WTC11 (cell line): ENCODE data around the gene ERGIC2. TPM values are rescaled to one million over a fixed set of nuclear protein-coding genes. Genes with fewer than 3 reads are reported as not detected.

Experiments used
- ATAC-seq: fragments of 200-7000 bp; cut with Tn5 transposase; 2 replicates; pipeline ENCODE4 v1.10.0; 2021; ENCODE audit warnings: mild to moderate bottlenecking, moderate library complexity
- CTCF ChIA-PET: fragments of 300-600 bp; sonication (Branson Sonifier 250); formaldehyde crosslinking; loops from one replicate; lab custom pipeline; 2021; ENCODE audit warnings: antibody characterized with exemption; lab: Charles Lee
- POLR2A ChIA-PET: fragments of 350-600 bp; sonication (Branson Sonifier 250); formaldehyde crosslinking; loops from one replicate; lab custom pipeline; 2021; ENCODE audit warnings: antibody characterized with exemption; lab: Charles Lee
- DNase-seq: peaks from one replicate; pipeline ENCODE4 v3.0.0; 2021; ENCODE audit warnings: low spot score
- H3K27ac Mint-ChIP-seq: 2 replicates; pipeline ENCODE4 v1.8.0; 2021; ENCODE audit warnings: mixed read lengths
- H3K27me3 Mint-ChIP-seq: 2 replicates; pipeline ENCODE4 v1.8.0; 2021; ENCODE audit warnings: low read depth, mild to moderate bottlenecking, moderate library complexity, mixed read lengths
- H3K36me3 Mint-ChIP-seq: 2 replicates; pipeline ENCODE4 v1.8.0; 2021; ENCODE audit warnings: mixed read lengths
- H3K4me1 Mint-ChIP-seq: 2 replicates; pipeline ENCODE4 v1.8.0; 2022; ENCODE audit warnings: mixed read lengths
- H3K4me3 Mint-ChIP-seq: 2 replicates; pipeline ENCODE4 v1.8.0; 2021; ENCODE audit warnings: mild to moderate bottlenecking, moderate library complexity, mixed read lengths
- H3K9me3 Mint-ChIP-seq: 2 replicates; pipeline ENCODE4 v1.8.0; 2021; ENCODE audit warnings: mixed read lengths
- CBFB ChIP-seq: sonication (generic); formaldehyde crosslinking; IDR thresholded peaks from 2 replicates; pipeline ENCODE4 v1.8.1; 2022; ENCODE audit warnings: mild to moderate bottlenecking, low read depth, missing genetic modification reagents
- CDX4 ChIP-seq: fragments of 250-450 bp; sonication (Bioruptor Pico); IDR thresholded peaks from 2 replicates; pipeline ENCODE4 v1.9.0; 2021; ENCODE audit warnings: moderate library complexity, mild to moderate bottlenecking, inconsistent platforms, borderline replicate concordance
- CREM ChIP-seq: sonication (generic); formaldehyde crosslinking; IDR thresholded peaks from 2 replicates; pipeline ENCODE4 v1.8.1; 2022; ENCODE audit warnings: mild to moderate bottlenecking, missing genetic modification reagents, moderate library complexity
- ELF4 ChIP-seq: sonication (generic); formaldehyde crosslinking; IDR thresholded peaks from 2 replicates; pipeline ENCODE4 v1.8.1; 2022; ENCODE audit warnings: low read depth, mild to moderate bottlenecking, moderate library complexity, missing genetic modification reagents
- EMX1 ChIP-seq: fragments of 250-450 bp; sonication (Bioruptor Pico); IDR thresholded peaks from 2 replicates; pipeline ENCODE4 v1.8.0; 2021; ENCODE audit warnings: mild to moderate bottlenecking
- ETV6 ChIP-seq: sonication (generic); formaldehyde crosslinking; IDR thresholded peaks from 2 replicates; pipeline ENCODE4 v1.8.1; 2022; ENCODE audit warnings: mild to moderate bottlenecking, missing genetic modification reagents
- FOXP1 ChIP-seq: sonication (generic); formaldehyde crosslinking; IDR thresholded peaks from 2 replicates; pipeline ENCODE4 v1.8.0; 2022; ENCODE audit warnings: missing genetic modification reagents, mild to moderate bottlenecking, moderate library complexity, borderline replicate concordance
- FOXP4 ChIP-seq: sonication (generic); formaldehyde crosslinking; IDR thresholded peaks from 2 replicates; pipeline ENCODE4 v1.8.0; 2022; ENCODE audit warnings: mild to moderate bottlenecking, missing genetic modification reagents
- HMGA2 ChIP-seq: fragments of 250-450 bp; sonication (Bioruptor Pico); IDR thresholded peaks from 2 replicates; pipeline ENCODE4 v1.4.0; 2021; ENCODE audit warnings: mild to moderate bottlenecking, moderate library complexity
- HMGXB4 ChIP-seq: sonication (generic); formaldehyde crosslinking; IDR thresholded peaks from 2 replicates; pipeline ENCODE4 v1.8.1; 2023; ENCODE audit warnings: mild to moderate bottlenecking, moderate library complexity, missing genetic modification reagents
- JUN ChIP-seq: sonication (generic); formaldehyde crosslinking; IDR thresholded peaks from 2 replicates; pipeline ENCODE4 v1.8.0; 2023; ENCODE audit warnings: mild to moderate bottlenecking, missing genetic modification reagents
- MXD4 ChIP-seq: fragments of 250-450 bp; sonication (Bioruptor Pico); IDR thresholded peaks from 2 replicates; pipeline ENCODE4 v1.8.0; 2021; ENCODE audit warnings: mild to moderate bottlenecking, moderate library complexity, borderline replicate concordance
- NFYB ChIP-seq: sonication (generic); formaldehyde crosslinking; conservative IDR thresholded peaks from 2 replicates; pipeline ENCODE4 v1.8.0; 2022; ENCODE audit warnings: low read depth, missing genetic modification reagents
- OVOL2 ChIP-seq: fragments of 250-450 bp; sonication (Bioruptor Pico); IDR thresholded peaks from 2 replicates; pipeline ENCODE4 v1.9.0; 2021; ENCODE audit warnings: mild to moderate bottlenecking, borderline replicate concordance
- PREB ChIP-seq: sonication (generic); formaldehyde crosslinking; IDR thresholded peaks from 2 replicates; pipeline ENCODE4 v1.8.1; 2022; ENCODE audit warnings: mild to moderate bottlenecking, missing genetic modification reagents, moderate library complexity, borderline replicate concordance
- STAT6 ChIP-seq: sonication (generic); formaldehyde crosslinking; conservative IDR thresholded peaks from 2 replicates; pipeline ENCODE4 v1.8.1; 2023; ENCODE audit warnings: mild to moderate bottlenecking, low read depth, missing genetic modification reagents, moderate library complexity
- TEAD4 ChIP-seq: sonication (generic); formaldehyde crosslinking; IDR thresholded peaks from 2 replicates; pipeline ENCODE4 v1.8.0; 2022; ENCODE audit warnings: mild to moderate bottlenecking, missing genetic modification reagents
- TP53 ChIP-seq: sonication (generic); formaldehyde crosslinking; IDR thresholded peaks from 2 replicates; pipeline ENCODE4 v1.8.1; 2023; ENCODE audit warnings: mild to moderate bottlenecking, missing genetic modification reagents
- ZNF138 ChIP-seq: sonication (generic); formaldehyde crosslinking; conservative IDR thresholded peaks from 2 replicates; pipeline ENCODE4 v1.8.1; 2022; ENCODE audit warnings: mild to moderate bottlenecking, moderate library complexity, missing genetic modification reagents
- ZNF219 ChIP-seq: sonication (generic); formaldehyde crosslinking; IDR thresholded peaks from 2 replicates; pipeline ENCODE4 v1.8.0; 2023; ENCODE audit warnings: missing genetic modification reagents, mild to moderate bottlenecking, borderline replicate concordance
- ZSCAN18 ChIP-seq: fragments of 250-450 bp; sonication (Bioruptor Pico); IDR thresholded peaks from 2 replicates; pipeline ENCODE4 v2.1.2; 2022; ENCODE audit warnings: mild to moderate bottlenecking, moderate library complexity
- total RNA-seq: library from RNA; stranded (reverse); gene quantifications from 3 replicates; pipeline ENCODE4 v1.2.3, GENCODE V29; 2021
- TF ChIP-seq, protein P1 (sequence below): sonication (generic); formaldehyde crosslinking; IDR thresholded peaks from 2 replicates; pipeline ENCODE4 v1.8.0; 2022; ENCODE audit warnings: mild to moderate bottlenecking, missing genetic modification reagents
- TF ChIP-seq, protein P2 (sequence below): sonication (generic); formaldehyde crosslinking; IDR thresholded peaks from 2 replicates; pipeline ENCODE4 v1.8.1; 2023; ENCODE audit warnings: mild to moderate bottlenecking, missing genetic modification reagents, borderline replicate concordance

Gene ERGIC2
- total RNA-seq, 1 experiment from 2014 or later, result 51.4 TPM

DNA sequence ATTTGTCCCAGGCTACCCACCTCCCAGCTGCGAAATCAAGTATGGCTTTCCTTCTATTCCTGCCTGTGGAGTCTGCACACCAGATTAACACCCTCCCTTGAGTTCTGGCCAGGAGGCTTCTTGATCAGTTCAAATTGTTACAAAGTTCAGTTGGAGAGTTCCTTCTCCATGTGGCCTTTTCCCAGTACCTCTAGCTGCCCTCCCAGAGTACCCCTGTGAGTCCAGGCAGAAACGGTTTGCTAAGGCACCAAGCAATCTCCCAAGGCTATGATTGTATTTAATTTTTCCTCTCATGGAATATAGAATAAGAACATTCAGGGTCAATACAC is 49.7 kb upstream of the ERGIC2 start (continued):
- no peak for TF ChIP-seq FOXP4 (CRISPR knock-in tag)
- no peak for TF ChIP-seq CREM (CRISPR knock-in tag)
- no peak for TF ChIP-seq PREB (CRISPR knock-in tag)
- no peak for TF ChIP-seq ETV6
- TF ChIP-seq NFYB (CRISPR knock-in tag), result no peak
- no peak for TF ChIP-seq CBFB (CRISPR knock-in tag)
- TF ChIP-seq, protein P1, sequence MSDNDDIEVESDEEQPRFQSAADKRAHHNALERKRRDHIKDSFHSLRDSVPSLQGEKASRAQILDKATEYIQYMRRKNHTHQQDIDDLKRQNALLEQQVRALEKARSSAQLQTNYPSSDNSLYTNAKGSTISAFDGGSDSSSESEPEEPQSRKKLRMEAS, result no peak
- no peak for TF ChIP-seq TEAD4

GRCh38 chr12:29429999-29430715 is 49.2 kb upstream of the ERGIC2 start:
- H3K27ac Mint-ChIP-seq, result no peak overlapping the region
- no peak overlapping the region for H3K4me3 Mint-ChIP-seq
- ATAC-seq (peak; percentile 77), DNase-seq (no peak)
- H3K36me3 Mint-ChIP-seq, result peaks cover 2% of the 10 kb centered on the region; the same call in 1 of the 2 replicates
- peaks cover 2% of the 10 kb centered on the region for H3K27me3 Mint-ChIP-seq
- H3K9me3 Mint-ChIP-seq, result peaks cover 12% of the 10 kb centered on the region
- CTCF ChIA-PET, result interaction anchor here (0.9 kb wide), 1 partner anchor 1393 kb away, joined by 3 read pairs; no protein-coding TSS in a partner anchor
- H3K4me1 Mint-ChIP-seq, result no peaks in the 10 kb centered on the region
- POLR2A ChIA-PET, result no interaction called here
- no peak for TF ChIP-seq STAT6 (CRISPR knock-in tag)
- TF ChIP-seq HMGXB4, result no peak
- no peak for TF ChIP-seq HMGA2 (CRISPR knock-in tag)
- no peak for TF ChIP-seq JUN (CRISPR knock-in tag)
- TF ChIP-seq ZNF219 (CRISPR knock-in tag), result no peak
- no peak for TF ChIP-seq ELF4 (CRISPR knock-in tag)
- TF ChIP-seq EMX1, result no peak
- TF ChIP-seq ZNF138, result no peak
- TF ChIP-seq ZSCAN18 (CRISPR knock-in tag), result no peak
- TF ChIP-seq, protein P2, sequence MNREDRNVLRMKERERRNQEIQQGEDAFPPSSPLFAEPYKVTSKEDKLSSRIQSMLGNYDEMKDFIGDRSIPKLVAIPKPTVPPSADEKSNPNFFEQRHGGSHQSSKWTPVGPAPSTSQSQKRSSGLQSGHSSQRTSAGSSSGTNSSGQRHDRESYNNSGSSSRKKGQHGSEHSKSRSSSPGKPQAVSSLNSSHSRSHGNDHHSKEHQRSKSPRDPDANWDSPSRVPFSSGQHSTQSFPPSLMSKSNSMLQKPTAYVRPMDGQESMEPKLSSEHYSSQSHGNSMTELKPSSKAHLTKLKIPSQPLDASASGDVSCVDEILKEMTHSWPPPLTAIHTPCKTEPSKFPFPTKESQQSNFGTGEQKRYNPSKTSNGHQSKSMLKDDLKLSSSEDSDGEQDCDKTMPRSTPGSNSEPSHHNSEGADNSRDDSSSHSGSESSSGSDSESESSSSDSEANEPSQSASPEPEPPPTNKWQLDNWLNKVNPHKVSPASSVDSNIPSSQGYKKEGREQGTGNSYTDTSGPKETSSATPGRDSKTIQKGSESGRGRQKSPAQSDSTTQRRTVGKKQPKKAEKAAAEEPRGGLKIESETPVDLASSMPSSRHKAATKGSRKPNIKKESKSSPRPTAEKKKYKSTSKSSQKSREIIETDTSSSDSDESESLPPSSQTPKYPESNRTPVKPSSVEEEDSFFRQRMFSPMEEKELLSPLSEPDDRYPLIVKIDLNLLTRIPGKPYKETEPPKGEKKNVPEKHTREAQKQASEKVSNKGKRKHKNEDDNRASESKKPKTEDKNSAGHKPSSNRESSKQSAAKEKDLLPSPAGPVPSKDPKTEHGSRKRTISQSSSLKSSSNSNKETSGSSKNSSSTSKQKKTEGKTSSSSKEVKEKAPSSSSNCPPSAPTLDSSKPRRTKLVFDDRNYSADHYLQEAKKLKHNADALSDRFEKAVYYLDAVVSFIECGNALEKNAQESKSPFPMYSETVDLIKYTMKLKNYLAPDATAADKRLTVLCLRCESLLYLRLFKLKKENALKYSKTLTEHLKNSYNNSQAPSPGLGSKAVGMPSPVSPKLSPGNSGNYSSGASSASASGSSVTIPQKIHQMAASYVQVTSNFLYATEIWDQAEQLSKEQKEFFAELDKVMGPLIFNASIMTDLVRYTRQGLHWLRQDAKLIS, result no peak
- no peak for TF ChIP-seq MXD4 (CRISPR knock-in tag)
- TF ChIP-seq CDX4 (CRISPR knock-in tag), result no peak
- no peak for TF ChIP-seq TP53 (CRISPR knock-in tag)
- TF ChIP-seq OVOL2 (CRISPR knock-in tag), result no peak
- TF ChIP-seq FOXP1 (CRISPR knock-in tag), result no peak
